ENCODE results near the gene CEL.

- TF ChIP-seq BHLHE40 (IDR thresholded peaks at IDR 0.05; ENCODE audit: borderline replicate concordance) (no peak), SP1 (IDR thresholded peaks at IDR 0.05) (no peak), CTBP1 (IDR thresholded peaks at IDR 0.05; ENCODE audit: borderline replicate concordance) (no peak), SUZ12 (IDR thresholded peaks at IDR 0.05) (no peak), FOXA1 (IDR thresholded peaks at IDR 0.05) (no peak), PKNOX1 (IDR thresholded peaks at IDR 0.05) (no peak), TARDBP (IDR thresholded peaks at IDR 0.05) (no peak), ARNT (IDR thresholded peaks at IDR 0.05) (no peak), FOXM1 (IDR thresholded peaks at IDR 0.05; ENCODE audit: borderline replicate concordance) (no peak)
Observed at GRCh38 chr9:133102190-133103021, 40.6 kb downstream of the CEL start.
